ENCODE data around the gene SRPRA.

Gene SRPRA

GRCh38 chr11:126280595-126280994, 11.9 kb upstream of the SRPRA start:
- peaks cover 3% of the 10 kb centered on the region; the same call in 1 of the 2 replicates for H3K36me3 ChIP-seq (ENCODE audit: insufficient read depth, low read length)
- no peak overlapping the region for H3K27ac ChIP-seq
- no peak overlapping the region for H3K4me3 ChIP-seq
- no peak for DNase-seq (ENCODE audit: low read depth, low spot score)
- H3K9ac ChIP-seq (ENCODE audit: insufficient read length), result no peak overlapping the region
- no peak for TF ChIP-seq POLR2AphosphoS5 (IDR thresholded peaks at IDR 0.05; ENCODE audit: borderline replicate concordance, low read depth, low read length)
- TF ChIP-seq FOXP2 (optimal IDR thresholded peaks at IDR 0.05; ENCODE audit: control extremely low read depth, extremely low read length, insufficient read depth), result no peak
- no peak for TF ChIP-seq EZH2 (IDR thresholded peaks at IDR 0.05)
- no peaks in the 10 kb centered on the region for H3K9me3 ChIP-seq (ENCODE audit: low read depth, low read length)

DNA sequence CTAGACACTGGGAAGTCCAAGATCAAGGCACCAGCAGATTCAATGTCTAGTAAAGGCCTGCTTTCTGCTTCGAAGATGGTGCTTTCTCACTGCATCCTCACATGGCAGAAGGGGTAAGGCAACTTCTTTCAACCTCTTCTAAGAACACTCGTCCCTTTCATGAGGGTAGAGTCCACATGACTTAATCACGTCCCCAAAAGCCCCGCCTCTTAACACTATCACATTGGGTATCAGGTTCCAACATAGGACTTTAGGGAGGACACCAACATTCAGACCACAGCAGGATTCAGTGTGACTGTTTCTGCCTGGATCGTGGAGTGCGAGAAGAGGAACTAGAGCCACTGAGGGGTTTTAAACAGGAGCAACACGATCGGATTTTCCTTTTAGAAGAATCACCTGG, 10.5 kb upstream of the SRPRA start:
- DNase-seq (ENCODE audit: low read depth, low spot score), result no peak
- Histone ChIP-seq H3K9ac (ENCODE audit: insufficient read length) (no peak overlapping the region), H3K9me3 (ENCODE audit: low read depth, low read length) (no peaks in the 10 kb centered on the region), H3K4me3 (no peak overlapping the region), H3K36me3 (ENCODE audit: insufficient read depth, low read length) (peaks cover 3% of the 10 kb centered on the region; the same call in 1 of the 2 replicates), H3K27ac (no peak overlapping the region)
- TF ChIP-seq FOXP2 (optimal IDR thresholded peaks at IDR 0.05; ENCODE audit: control extremely low read depth, extremely low read length, insufficient read depth), result no peak
- TF ChIP-seq EZH2 (IDR thresholded peaks at IDR 0.05), result no peak
- no peak for TF ChIP-seq POLR2AphosphoS5 (IDR thresholded peaks at IDR 0.05; ENCODE audit: borderline replicate concordance, low read depth, low read length)

DNA sequence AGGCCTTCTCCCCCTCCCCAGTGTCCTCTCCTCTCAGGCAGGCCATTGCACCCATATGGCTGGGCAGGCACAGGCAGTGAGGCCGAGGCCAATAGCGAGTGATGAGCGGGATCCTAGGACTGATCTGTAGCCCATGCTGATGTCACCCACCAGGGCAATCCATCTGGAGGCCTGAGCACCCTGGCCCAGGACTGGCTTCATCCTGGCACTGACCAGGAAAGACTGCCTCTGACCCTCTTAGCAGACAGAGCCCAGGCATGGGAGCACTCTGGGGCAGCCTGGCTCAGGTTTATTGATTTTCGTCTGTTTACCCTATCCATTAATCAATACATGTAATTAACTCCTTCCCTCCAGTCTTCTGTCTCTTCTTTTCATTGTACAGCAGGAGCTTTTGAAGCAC, 9.1 kb upstream of the SRPRA start:
- no peak overlapping the region for H3K27ac ChIP-seq
- H3K4me3 ChIP-seq, result no peak overlapping the region
- TF ChIP-seq POLR2AphosphoS5 (IDR thresholded peaks at IDR 0.05; ENCODE audit: borderline replicate concordance, low read depth, low read length) (no peak), EZH2 (IDR thresholded peaks at IDR 0.05) (no peak), FOXP2 (optimal IDR thresholded peaks at IDR 0.05; ENCODE audit: control extremely low read depth, extremely low read length, insufficient read depth) (no peak)
- no peak for DNase-seq (ENCODE audit: low read depth, low spot score)
- H3K36me3 ChIP-seq (ENCODE audit: insufficient read depth, low read length), result peaks cover 3% of the 10 kb centered on the region; the same call in 1 of the 2 replicates
- no peaks in the 10 kb centered on the region for H3K9me3 ChIP-seq (ENCODE audit: low read depth, low read length)
- H3K9ac ChIP-seq (ENCODE audit: insufficient read length), result no peak overlapping the region

- no peak for DNase-seq (ENCODE audit: low read depth, low spot score)
These were observed 8.6 kb upstream of the SRPRA start for GRCh38 chr11:126277322-126277721.

DNA sequence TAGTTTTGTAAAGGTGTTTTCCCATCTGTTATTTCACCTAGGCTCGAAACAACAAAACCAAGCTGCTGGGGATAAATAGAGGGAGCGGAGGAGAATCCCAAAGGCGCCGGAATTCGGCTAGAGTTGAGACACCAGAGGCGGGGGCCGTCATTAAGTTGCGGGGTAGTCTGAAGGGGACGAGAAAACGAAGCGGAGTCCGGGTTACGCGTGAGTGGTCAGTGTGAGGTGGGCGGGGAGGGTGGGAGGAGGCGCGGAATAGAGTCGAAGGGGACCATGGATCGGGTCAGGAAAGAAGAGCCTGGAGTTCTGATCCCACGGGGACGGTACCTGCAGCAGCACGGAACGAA, 361 bp downstream of the SRPRA start:
- DNase-seq (ENCODE audit: low read depth, low spot score), result no peak
- Histone ChIP-seq H3K4me3 (peak overlapping the region; percentile 85), H3K9me3 (ENCODE audit: low read depth, low read length) (no peaks in the 10 kb centered on the region), H3K36me3 (ENCODE audit: insufficient read depth, low read length) (peaks cover 45% of the 10 kb centered on the region), H3K27ac (peak overlapping the region; percentile 67; the same call in 1 of the 2 replicates), H3K9ac (ENCODE audit: insufficient read length) (peak overlapping the region; percentile 90)
- TF ChIP-seq FOXP2 (optimal IDR thresholded peaks at IDR 0.05; ENCODE audit: control extremely low read depth, extremely low read length, insufficient read depth) (no peak), POLR2AphosphoS5 (IDR thresholded peaks at IDR 0.05; ENCODE audit: borderline replicate concordance, low read depth, low read length) (no peak), EZH2 (IDR thresholded peaks at IDR 0.05) (no peak)

More at GRCh38 chr11:126277322-126277721, 8.6 kb upstream of the SRPRA start:
- no peak overlapping the region for H3K4me3 ChIP-seq
- H3K9me3 ChIP-seq (ENCODE audit: low read depth, low read length), result no peaks in the 10 kb centered on the region
- TF ChIP-seq FOXP2 (optimal IDR thresholded peaks at IDR 0.05; ENCODE audit: control extremely low read depth, extremely low read length, insufficient read depth), result no peak
- no peak for TF ChIP-seq EZH2 (IDR thresholded peaks at IDR 0.05)
- TF ChIP-seq POLR2AphosphoS5 (IDR thresholded peaks at IDR 0.05; ENCODE audit: borderline replicate concordance, low read depth, low read length), result no peak
- H3K27ac ChIP-seq, result no peak overlapping the region
- H3K36me3 ChIP-seq (ENCODE audit: insufficient read depth, low read length), result peaks cover 3% of the 10 kb centered on the region; the same call in 1 of the 2 replicates
- H3K9ac ChIP-seq (ENCODE audit: insufficient read length), result no peak overlapping the region

GRCh38 chr11:126267650-126268049, 1.0 kb downstream of the SRPRA start:
- no peak for TF ChIP-seq FOXP2 (optimal IDR thresholded peaks at IDR 0.05; ENCODE audit: control extremely low read depth, extremely low read length, insufficient read depth)
- no peak for TF ChIP-seq EZH2 (IDR thresholded peaks at IDR 0.05)
- no peak for TF ChIP-seq POLR2AphosphoS5 (IDR thresholded peaks at IDR 0.05; ENCODE audit: borderline replicate concordance, low read depth, low read length)
- DNase-seq (ENCODE audit: low read depth, low spot score), result no peak
- no peak overlapping the region for H3K27ac ChIP-seq
- H3K9me3 ChIP-seq (ENCODE audit: low read depth, low read length), result no peaks in the 10 kb centered on the region
- H3K9ac ChIP-seq (ENCODE audit: insufficient read length), result peak overlapping the region; percentile 90
- H3K4me3 ChIP-seq, result peak overlapping the region; percentile 85
- H3K36me3 ChIP-seq (ENCODE audit: insufficient read depth, low read length), result peaks cover 51% of the 10 kb centered on the region

- Histone ChIP-seq H3K36me3 (ENCODE audit: insufficient read depth, low read length) (peaks cover 68% of the 10 kb centered on the region), H3K9ac (ENCODE audit: insufficient read length) (no peak overlapping the region)
- no peak for TF ChIP-seq FOXP2 (optimal IDR thresholded peaks at IDR 0.05; ENCODE audit: control extremely low read depth, extremely low read length, insufficient read depth)
- no peak; the same call in 1 of the 2 replicates for TF ChIP-seq POLR2AphosphoS5 (IDR thresholded peaks at IDR 0.05; ENCODE audit: borderline replicate concordance, low read depth, low read length)
- no peak for TF ChIP-seq EZH2 (IDR thresholded peaks at IDR 0.05)
These were observed 2.9 kb downstream of the SRPRA start for GRCh38 chr11:126265811-126266210.

DNA sequence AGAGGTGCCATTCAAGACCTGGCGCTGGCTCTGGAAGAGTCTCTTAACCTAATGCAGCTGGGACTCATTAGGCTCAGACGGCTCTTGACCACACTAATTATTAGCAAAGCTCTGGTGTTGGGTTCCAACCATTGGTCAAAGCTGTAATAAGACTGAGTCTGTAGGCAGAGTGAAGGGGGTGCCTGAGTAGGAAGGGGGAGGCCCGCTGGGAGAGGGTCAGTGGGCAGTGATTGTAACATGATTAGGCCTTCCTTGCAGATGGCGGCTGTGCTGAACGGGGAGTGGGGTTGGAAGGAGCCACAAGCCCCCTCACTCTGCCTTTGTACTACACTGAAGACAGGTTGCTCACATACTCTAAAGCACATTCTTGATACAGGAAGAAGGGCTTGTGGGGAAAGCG, 5.2 kb downstream of the SRPRA start:
- Histone ChIP-seq H3K9me3 (ENCODE audit: low read depth, low read length) (no peaks in the 10 kb centered on the region), H3K36me3 (ENCODE audit: insufficient read depth, low read length) (peaks cover 71% of the 10 kb centered on the region), H3K27ac (no peak overlapping the region), H3K9ac (ENCODE audit: insufficient read length) (no peak overlapping the region), H3K4me3 (no peak overlapping the region)
- TF ChIP-seq FOXP2 (optimal IDR thresholded peaks at IDR 0.05; ENCODE audit: control extremely low read depth, extremely low read length, insufficient read depth) (no peak), EZH2 (IDR thresholded peaks at IDR 0.05) (no peak), POLR2AphosphoS5 (IDR thresholded peaks at IDR 0.05; ENCODE audit: borderline replicate concordance, low read depth, low read length) (no peak; the same call in 1 of the 2 replicates)
- DNase-seq (ENCODE audit: low read depth, low spot score), result no peak

More at GRCh38 chr11:126265811-126266210, 2.9 kb downstream of the SRPRA start:
- no peak overlapping the region for H3K27ac ChIP-seq
- DNase-seq (ENCODE audit: low read depth, low spot score), result no peak
- H3K9me3 ChIP-seq (ENCODE audit: low read depth, low read length), result no peaks in the 10 kb centered on the region
- no peak overlapping the region for H3K4me3 ChIP-seq

- no peak overlapping the region for H3K4me3 ChIP-seq
- H3K27ac ChIP-seq, result no peak overlapping the region
- no peak for DNase-seq (ENCODE audit: low read depth, low spot score)
- no peak overlapping the region for H3K9ac ChIP-seq (ENCODE audit: insufficient read length)
- TF ChIP-seq POLR2AphosphoS5 (IDR thresholded peaks at IDR 0.05; ENCODE audit: borderline replicate concordance, low read depth, low read length) (no peak), FOXP2 (optimal IDR thresholded peaks at IDR 0.05; ENCODE audit: control extremely low read depth, extremely low read length, insufficient read depth) (no peak), EZH2 (IDR thresholded peaks at IDR 0.05) (no peak)
- H3K9me3 ChIP-seq (ENCODE audit: low read depth, low read length), result no peaks in the 10 kb centered on the region
- peaks cover 71% of the 10 kb centered on the region for H3K36me3 ChIP-seq (ENCODE audit: insufficient read depth, low read length)
These were observed 6.5 kb downstream of the SRPRA start for GRCh38 chr11:126262216-126262615.

All from SK-N-MC (cell line).